Prostate gland (tissue), 2 donors: ENCODE data around the gene NECTIN1.

Experiments used
- CTCF ChIP-seq, 4 experiments: fragments of 200-600 bp in 2 of 4; fragments of 450-650 bp in 2 of 4; sonication (generic) in 2 of 4; IDR thresholded peaks; 1 replicate in 3 of 4; 2 replicates in 1 of 4; pipeline ENCODE4 v1.5.1; 2016 to 2019; ENCODE audit warnings: antibody characterized with exemption in 4 of 4, mild to moderate bottlenecking in 2 of 4, moderate library complexity in 2 of 4
- POLR2A ChIP-seq: fragments of 450-650 bp; IDR thresholded peaks from one replicate; pipeline ENCODE4 v1.6.1; 2016; ENCODE audit warnings: antibody characterized with exemption, mild to moderate bottlenecking
- POLR2AphosphoS5 ChIP-seq: sonication (generic); formaldehyde crosslinking; IDR thresholded peaks from one replicate; pipeline ENCODE4 v1.6.1; 2017; ENCODE audit warnings: antibody characterized with exemption

- TF ChIP-seq CTCF (IDR thresholded peaks at IDR 0.05) (no peak), POLR2A (peak; percentile 35), POLR2AphosphoS5 (peak; percentile 86)
Observed at GRCh38 chr11:119696378-119697222, 32.4 kb downstream of the NECTIN1 start.
